GM19463 (cell line): ENCODE measurements around the gene MT1F.
"Not testable (repeated sequence)": the region's sequence is repeated elsewhere in the genome, so short reads cannot be mapped to it uniquely, and the experiment has no call there.

ENCODE experiments used
- ATAC-seq: cut with Tn5 transposase; IDR thresholded peaks from one replicate; pipeline ENCODE4 v1.9.1; 2021; ENCODE audit warnings: mild to moderate bottlenecking, moderate library complexity; ENCODE audit not compliant: unreplicated experiment

The MT1F gene

GRCh38 chr16:56641166-56641565 lies 16.6 kb upstream of the MT1F start:
- no peak for ATAC-seq

GRCh38 chr16:56643080-56643778 lies 14.5 kb upstream of the MT1F start:
- peak; percentile 95 for ATAC-seq

- ATAC-seq, result no peak
Observed at GRCh38 chr16:56643833-56644232, 13.9 kb upstream of the MT1F start.

- no peak for ATAC-seq
Observed at GRCh38 chr16:56645311-56645710, 12.4 kb upstream of the MT1F start.

GRCh38 chr16:56645838-56646237 lies 11.9 kb upstream of the MT1F start:
- no peak for ATAC-seq

- no peak for ATAC-seq
Observed at GRCh38 chr16:56647641-56648431, 9.9 kb upstream of the MT1F start.

GRCh38 chr16:56649271-56649670 lies 8.5 kb upstream of the MT1F start:
- ATAC-seq, result no peak

GRCh38 chr16:56649820-56650219 lies 7.9 kb upstream of the MT1F start:
- no peak for ATAC-seq

- no peak for ATAC-seq
Observed at GRCh38 chr16:56651586-56651985, 6.2 kb upstream of the MT1F start, which contains the start of gene MT1B. TSS of gene MT1B (plus strand) at chr16:56651886. CDS start at chr16:56651954, 68 bp downstream.

- ATAC-seq, result no peak
Observed at GRCh38 chr16:56652600-56652999, 5.2 kb upstream of the MT1F start.

GRCh38 chr16:56653218-56653617 lies 4.5 kb upstream of the MT1F start:
- no peak for ATAC-seq

GRCh38 chr16:56658327-56658875 lies 642 bp downstream of the MT1F start:
- no peak for ATAC-seq

- no peak for ATAC-seq
Observed at GRCh38 chr16:56662357-56663354, 4.9 kb downstream of the MT1F start.

GRCh38 chr16:56664506-56664905 lies 6.7 kb downstream of the MT1F start:
- no peak for ATAC-seq

GRCh38 chr16:56665286-56666261 lies 7.8 kb downstream of the MT1F start:
- ATAC-seq, result not testable (repeated sequence)

GRCh38 chr16:56667581-56668571 lies 10.1 kb downstream of the MT1F start, which contains the start of gene MT1G:
TSS of gene MT1G (minus strand) at chr16:56668065. CDS start at chr16:56667993, 72 bp downstream.
- ATAC-seq, result no peak

- ATAC-seq, result no peak
Observed at GRCh38 chr16:56669005-56669839, 11.5 kb downstream of the MT1F start, which contains the start of gene MT1H. TSS of gene MT1H (plus strand) at chr16:56669814. CDS start at chr16:56669885, 71 bp downstream.
